GM19468 (cell line): ENCODE data around the gene CREB3L4.
A peak's percentile ranks its signal among the peaks of the same experiment; 100 is the strongest.
"Not testable (repeated sequence)": the region's sequence is repeated elsewhere in the genome, so short reads cannot be mapped to it uniquely, and the experiment has no call there.

Experiments
- ATAC-seq: cut with Tn5 transposase; IDR thresholded peaks from one replicate; pipeline ENCODE4 v1.9.1; 2021; ENCODE audit warnings: mild to moderate bottlenecking, moderate library complexity, moderate number of reproducible peaks; ENCODE audit not compliant: unreplicated experiment; ENCODE audit errors: extremely low read depth

CREB3L4 gene

DNA sequence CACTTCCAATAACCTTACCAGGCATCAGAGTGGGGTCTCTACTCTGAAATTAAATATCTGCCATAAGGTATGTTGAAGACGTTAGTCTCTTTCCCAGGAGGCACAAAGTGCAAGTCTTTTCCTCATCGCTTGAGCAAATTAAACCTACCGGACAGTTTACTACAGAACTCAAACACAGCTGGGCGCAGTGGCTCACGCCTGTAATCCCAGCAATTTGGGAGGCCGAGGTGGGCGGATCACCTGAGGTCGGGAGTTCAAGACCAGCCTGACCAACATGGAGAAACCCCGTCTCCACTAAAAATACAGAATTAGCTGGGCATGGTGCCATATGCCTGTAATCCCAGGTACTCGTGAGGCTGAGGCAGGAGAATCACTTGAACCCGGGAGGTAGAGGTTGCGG, 11.4 kb downstream of the CREB3L4 start:
- ATAC-seq = not testable (repeated sequence)

DNA sequence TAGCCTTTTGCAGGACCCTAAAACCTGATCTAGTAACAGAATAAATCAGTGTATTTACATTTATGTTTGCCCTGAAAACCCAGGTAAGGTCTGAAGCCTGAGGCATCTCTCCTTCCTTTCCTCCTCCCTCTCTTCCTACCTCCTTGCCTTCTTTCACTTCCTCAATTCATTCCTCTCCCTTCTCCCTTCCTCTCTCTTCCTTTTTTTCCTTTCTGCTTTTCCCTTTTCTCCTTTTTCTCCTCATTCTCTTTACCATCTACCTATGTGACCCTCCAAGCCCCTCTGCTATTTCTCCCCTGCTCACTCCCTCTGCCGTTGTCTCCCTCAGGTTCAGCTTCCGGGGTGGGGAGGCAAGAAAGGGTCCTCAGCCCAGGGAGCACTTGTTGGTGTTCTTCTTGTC, 14.0 kb downstream of the CREB3L4 start:
- ATAC-seq = not testable (repeated sequence)

DNA sequence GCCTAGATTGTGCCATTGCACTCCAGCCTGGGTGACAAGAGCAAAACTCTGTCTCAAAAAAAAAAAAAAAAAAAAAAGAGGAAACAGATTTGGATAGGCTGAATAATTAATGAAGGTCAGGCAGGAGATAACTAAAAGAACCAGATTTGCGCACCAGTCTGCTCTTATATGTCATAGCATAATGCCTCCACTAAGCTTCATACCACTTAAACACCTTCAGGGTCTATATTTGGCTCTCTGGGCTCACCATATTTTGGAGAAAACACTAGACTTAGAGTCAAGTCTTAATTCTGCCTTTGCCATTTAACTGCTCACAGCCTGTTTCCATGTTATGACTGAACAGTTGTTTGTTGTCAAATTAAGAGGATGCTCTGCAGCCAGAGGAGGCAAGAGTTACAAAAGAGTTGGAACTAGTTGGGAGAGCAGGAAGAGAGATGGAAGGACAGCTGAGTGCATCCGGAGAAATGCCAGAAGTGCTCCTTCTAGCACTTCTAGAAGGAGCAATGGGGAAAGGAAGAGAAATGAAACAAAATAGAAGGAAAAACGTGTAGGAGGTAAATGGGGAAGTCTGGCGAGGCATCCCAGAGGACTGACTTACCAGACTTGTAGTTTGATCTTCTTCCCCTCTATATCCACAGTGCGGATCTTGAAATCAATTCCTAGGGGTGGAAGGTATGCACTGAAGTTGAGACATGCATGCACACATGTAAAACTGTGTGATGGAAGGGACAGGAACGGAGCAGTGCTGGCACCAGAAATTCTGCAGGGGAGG, 16.6 kb downstream of the CREB3L4 start:
- no peak for ATAC-seq

DNA sequence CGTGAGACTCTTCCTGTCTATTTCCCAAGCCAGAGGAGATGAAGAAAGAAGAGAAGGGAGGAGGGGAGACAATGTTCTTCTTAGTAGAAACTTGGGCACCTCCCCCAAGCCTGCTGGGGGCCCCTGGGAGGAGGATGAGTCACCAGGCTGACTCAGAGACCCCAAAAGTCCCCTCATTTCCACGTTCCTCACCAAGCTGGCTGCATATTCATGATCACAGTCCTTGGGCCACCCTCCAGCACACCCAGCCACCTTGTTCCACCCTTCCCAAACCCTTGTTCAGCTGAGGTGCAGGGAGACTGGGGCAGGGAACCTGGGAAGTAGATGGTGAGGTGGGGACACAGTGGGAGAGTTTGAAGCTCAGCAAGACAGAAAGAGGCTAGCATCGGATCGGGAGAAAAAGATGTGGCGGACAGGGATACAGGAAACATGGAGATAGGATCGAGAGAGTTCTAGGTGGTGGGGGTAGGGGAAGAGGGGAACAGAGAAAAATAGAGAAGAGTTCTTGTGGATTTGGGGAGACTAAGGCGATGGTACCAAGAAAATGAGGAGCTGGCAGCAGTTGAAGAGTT, 17.7 kb downstream of the CREB3L4 start:
- no peak for ATAC-seq

DNA sequence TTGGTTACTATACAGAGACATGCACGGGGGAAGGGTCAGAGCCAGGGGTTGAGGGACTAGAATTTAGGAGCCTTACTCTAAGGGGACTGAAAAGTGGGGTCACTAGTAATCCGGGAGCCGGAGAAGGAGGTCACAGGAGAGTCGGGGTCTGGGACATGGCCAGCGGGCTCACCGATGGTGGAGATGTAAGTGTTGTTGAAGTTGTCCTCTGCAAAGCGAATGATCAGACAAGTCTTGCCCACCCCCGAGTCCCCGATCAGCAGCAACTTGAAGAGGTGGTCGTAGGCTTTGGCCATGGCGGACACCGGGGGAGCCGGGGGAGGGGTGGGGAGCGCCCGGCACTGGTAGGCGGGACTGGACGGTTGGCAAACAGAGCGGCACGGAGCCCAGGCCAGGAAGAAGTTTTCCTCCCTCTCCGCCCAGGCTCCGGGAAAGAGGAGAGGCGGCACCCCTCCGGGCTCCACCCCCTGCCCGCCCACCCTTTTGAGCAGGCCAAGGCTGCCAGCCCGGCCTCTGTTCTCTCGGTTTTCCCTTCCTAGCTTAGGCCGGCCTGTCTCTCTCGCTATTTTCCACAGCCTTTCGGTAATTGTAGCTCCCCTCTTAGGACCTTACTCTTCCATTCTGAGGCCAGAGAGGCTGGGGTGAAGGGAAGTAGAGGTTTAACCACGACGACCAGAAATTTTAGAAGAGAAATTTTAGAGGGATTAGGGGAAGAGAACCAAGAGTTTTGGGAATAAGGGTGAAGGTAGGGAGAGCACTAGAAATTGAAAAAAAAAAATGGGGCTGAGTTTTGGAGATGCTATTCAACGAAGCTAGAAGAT, 18.4 kb downstream of the CREB3L4 start, which contains the start of gene RAB13:
RAB13 (minus strand) TSS at position 399 of the 821 bp plus-strand sequence; CDS start at position 296, 103 bp downstream.
- ATAC-seq = no peak

DNA sequence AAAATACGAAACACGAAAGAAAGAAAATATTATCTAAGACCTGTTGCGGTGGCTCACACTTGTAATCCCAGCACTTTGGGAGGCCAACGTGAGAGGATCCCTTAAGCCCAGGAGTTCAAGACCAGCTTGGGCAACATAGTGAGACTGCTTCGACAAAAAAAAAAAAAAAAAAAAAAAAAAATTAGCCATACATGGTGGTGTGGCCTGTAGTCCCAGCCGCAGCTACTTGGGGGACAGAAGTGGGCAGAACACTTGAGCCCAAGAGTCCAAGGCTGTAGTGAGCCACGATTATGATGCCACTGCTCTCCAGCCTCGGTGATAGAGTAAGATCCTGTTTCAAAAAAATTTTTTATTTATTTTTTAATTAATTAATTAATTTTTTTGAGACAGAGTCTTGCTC, 19.9 kb downstream of the CREB3L4 start:
- ATAC-seq = no peak

DNA sequence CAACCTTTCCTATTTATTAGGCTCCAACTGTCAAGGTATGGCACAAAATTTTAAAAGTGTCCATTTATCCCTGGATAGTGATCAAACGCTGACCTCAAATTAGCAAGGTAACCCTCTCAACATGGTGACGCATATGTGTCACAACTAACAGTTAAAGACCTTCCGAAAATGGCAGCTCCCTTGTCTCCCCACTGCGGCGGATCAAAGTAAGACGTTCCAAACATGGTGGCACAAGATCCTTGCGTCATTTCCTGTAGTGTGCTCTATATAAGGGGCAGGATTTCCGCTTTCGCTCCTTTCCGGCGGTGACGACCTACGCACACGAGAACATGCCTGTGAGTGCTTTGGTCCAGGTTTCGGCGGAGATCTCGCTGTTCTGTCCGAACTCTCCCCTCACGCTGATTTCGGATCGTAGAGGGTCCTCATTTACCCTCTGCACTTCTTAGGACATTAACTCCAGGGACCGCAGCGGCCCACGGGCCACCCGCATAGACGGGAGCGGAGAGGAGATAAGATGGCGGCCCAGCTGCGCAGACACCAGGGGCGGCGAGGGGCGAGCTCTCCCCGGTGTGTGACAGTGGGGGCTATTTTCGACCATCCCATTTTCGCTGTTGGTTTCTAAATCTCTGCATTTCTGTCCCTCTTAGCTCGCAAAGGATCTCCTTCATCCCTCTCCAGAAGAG, 22.9 kb downstream of the CREB3L4 start, which contains the start of gene RPS27:
RPS27 (plus strand) TSS at position 295 of the 683 bp plus-strand sequence; CDS start at position 330, 35 bp downstream.
- peak; percentile 54 for ATAC-seq

DNA sequence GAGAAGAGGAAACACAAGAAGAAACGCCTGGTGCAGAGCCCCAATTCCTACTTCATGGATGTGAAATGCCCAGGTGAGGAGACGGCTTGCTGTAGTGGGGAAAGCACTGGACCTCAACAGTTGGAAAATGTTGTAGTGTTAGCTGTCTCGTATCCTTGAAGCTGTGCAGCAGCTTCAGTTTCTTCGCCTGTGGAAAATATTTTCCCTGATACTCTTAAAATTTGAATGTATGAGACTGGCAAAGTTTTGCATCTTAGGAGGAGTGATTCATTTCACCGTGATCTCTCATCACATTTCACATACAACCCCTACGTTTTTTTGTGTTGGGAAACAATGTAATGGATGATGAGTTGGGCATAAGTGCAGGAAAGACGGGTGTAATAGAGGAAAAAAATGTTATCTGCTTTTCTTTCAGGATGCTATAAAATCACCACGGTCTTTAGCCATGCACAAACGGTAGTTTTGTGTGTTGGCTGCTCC, 23.5 kb downstream of the CREB3L4 start:
- no peak for ATAC-seq

DNA sequence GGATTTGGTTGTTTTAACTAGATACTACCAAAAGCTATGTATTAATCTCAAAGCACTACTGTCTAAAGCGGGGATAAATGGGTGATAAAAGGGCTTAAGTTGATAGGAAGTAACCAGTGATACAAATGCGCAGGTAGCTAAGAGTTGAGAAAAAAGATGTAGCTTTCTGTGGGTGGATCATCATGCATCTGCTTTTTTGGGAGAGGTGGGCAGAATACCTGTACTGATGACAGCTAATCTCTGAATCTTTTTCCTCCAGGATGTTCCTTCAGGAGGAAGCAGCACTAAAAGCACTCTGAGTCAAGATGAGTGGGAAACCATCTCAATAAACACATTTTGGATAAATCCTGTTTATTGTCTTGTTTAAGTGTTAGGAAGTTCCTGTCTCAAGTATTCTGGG, 24.1 kb downstream of the CREB3L4 start:
- no peak for ATAC-seq

DNA sequence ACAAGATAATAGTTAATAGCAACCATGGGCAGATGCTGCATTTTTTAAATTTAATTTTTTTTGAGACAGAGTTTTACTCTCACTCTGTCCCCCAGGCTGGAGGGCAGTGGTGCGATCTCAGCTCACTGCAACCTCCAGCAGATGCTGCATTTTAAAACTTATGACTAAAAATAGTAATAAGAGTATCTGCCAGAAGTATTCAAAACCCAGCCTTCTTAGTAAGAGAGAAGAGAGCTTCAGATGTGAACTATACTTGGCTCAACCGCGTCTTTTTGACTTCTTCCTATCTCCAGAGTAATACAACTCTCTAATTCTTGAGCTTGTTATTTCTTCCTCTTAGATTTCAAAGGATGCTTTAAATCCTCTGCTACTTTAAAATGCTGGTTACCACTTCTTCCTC, 27.5 kb downstream of the CREB3L4 start:
- no peak for ATAC-seq

DNA sequence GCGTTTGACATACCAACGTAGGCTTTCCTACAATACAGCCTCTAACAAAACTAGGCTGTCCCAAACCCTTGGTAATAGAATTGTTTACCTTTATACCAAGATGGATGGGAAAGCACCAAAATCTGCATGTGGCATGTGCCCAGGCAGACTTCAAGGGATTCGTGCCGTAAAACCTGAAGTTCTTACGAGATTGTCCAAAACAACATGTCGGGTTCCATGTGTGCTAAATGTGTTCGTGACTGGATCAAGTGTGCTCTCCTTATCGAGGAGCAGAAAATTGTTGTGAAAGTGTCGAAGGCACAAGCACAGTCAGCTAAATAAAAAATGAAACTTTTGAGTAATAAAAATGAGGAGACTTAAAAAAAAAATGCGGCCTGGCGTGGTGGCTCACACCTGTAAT, 27.9 kb downstream of the CREB3L4 start:
- no peak for ATAC-seq

DNA sequence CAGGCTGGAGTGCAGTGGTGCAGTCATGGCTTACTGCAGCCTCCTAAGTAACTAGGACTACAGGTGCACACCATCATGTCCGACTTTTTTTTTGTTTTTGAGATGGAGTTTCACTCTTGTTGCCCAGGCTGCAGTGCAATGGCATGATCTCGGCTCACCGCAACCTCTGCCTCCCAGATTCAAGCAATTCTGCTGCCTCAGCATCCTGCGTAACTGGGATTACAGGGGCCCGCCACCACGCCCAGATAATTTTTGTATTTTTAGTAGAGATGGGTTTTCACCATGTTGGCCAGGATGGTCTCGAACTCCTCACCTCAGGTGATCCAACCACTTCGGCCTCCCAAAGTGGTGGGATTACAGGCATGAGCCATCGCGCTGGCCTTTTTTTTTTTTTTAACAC, 29.2 kb downstream of the CREB3L4 start:
- not testable (repeated sequence) for ATAC-seq

DNA sequence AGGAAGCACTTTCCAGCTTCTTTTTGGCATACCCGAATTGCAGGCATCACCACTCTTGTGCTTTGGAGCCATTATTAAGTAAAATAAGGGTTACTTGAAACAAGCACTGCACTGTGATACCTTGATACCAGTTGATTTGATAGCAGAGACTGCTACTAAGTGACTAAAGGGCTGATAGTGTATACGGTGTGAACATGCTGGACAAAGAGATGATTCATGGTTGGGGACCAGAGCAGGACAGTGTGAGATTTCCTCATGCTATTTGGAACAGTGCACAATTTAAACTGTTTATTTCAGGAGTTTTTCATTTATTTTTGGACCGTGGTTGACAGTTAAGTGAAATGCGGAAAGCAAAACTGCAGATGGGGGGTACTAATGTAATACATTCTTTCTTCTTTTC, 32.7 kb downstream of the CREB3L4 start:
- no peak for ATAC-seq

DNA sequence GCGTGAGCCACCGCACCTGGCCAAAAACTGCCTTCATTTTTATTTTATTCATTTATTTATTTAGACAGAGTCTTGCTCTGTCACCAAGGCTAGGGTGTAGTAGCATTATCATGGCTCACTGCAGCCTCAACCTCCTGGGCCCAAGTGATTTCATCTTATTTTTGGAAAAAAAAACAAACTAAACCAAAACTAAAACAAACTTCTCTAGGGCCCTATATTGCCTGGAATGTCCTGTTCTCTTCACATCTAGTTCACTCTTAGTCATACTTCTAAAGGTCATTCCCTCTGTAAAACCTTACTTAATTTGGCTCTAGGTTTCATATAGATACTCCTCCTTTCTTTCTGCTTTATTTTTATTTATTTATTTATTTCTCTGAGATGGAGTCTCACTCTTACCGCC, 38.4 kb downstream of the CREB3L4 start:
- no peak for ATAC-seq

DNA sequence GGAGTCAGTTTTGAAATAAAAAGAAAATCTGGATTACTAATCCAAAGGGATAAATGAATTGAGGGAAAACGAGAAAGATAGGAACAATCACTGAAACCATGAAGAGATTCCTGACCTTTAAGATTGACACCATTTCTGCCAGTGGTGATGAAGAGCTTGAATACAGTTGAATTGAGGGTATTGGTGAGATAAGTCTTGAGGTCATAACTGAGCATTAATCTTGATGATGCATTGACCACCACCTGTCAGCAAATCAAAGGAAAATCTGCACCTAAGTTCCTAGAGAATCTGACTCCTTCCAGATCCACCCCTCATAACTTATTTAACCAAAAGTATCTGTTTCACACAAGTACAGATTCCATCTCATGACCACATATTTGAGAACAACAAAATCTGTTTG, 44.4 kb downstream of the CREB3L4 start:
- no peak for ATAC-seq

DNA sequence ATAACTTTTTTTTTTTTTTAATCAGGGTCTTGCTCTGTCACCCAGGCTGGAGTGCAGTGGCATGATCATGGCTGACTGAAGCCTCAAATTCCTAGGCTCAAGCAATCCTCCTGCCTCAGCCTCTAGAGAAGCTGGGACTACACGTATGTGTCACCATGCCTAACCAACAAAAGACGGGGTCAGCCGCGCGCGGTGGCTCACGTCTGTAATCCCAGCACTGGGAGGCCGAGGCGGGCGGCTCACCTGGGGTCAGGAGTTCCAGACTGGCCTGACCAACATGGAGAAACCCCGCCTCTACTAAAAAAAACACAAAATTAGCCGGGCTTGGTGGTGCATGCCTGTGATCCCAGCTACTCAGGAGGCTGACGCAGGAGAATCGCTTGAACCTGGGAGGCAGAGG, 44.8 kb downstream of the CREB3L4 start:
- ATAC-seq = not testable (repeated sequence)

DNA sequence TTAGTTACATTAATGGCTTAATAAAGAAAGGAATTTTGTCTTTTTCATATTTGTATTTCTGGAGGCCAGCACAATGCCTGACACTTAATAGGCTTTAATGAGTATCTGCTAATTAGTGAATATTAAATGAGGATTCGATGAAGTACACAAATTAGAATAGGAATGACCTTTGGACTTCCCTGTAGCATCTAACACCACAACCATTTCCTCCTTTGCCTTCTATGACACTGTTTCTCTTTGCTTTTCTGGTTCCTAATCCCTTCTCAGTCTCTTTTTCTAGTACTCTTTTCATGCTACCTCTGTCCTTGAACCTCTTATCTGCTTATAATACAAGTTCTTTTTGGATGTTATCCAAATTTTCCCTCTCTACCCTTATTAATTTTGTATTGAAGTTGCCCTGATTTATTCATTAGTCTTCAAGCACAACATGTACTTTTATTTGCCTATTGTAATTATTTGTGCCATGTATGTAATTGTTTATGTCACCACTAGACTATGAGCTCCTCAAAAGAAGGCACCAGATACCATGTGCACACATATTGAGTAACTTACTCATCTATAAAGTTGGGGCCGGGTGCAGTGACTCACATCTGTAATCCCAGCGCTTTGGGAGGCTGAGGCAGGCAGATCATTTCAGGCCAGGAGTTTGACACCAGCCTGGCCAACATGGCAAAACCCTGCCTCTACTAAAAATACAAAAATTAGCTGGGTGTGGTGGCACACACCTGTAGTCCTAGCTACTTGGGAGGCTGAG, 46.6 kb downstream of the CREB3L4 start:
- no peak for ATAC-seq

DNA sequence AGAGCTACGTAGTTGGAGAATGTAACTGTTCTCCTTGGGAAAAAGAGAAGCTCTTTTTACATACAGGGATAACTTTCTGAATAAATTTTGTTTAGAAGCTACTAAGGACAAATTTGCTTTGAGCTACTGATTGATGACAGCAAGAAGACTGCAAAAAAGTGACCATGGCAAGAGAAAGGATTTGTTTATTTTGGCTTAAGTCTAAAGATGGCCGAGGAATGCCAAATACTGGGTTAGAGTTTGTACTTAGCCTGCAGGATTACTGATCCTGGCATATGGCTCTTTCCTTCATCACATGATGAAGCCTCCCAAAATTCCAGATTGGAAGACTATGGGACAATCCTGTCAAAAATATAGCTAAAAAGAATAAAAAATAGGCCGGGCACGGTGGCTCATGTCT, 51.6 kb downstream of the CREB3L4 start:
- no peak for ATAC-seq

DNA sequence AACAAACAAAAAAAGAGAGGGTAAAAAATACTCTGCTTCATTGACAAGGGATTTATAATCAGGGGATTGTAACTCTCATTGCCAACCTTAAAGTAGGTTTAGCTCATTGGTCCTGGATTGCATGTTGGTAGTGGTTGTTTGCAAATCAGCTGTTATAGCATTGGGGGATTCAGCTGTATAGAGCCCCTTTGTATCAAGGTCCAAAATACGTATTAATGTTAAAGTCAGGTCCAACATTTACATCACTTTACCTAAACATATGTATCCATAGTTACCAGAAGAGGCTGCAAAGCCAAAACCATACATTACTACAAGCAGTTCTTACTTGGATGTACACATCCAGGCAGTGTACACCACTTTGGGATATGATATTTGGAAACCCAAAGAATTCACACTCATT, 52.2 kb downstream of the CREB3L4 start:
- ATAC-seq = no peak
